ENCODE measurements around the gene SLC18A3.
A peak's percentile ranks its signal among the peaks of the same experiment; 100 is the strongest.

Gene SLC18A3

GRCh38 chr10:49611816-49612512 lies 1.9 kb downstream of the SLC18A3 start:
- peak; percentile 50 for DNase-seq (ENCODE audit: low spot score)

GRCh38 chr10:49612513-49613164 lies 2.5 kb downstream of the SLC18A3 start:
- DNase-seq (ENCODE audit: low spot score): peak; percentile 77

DNA sequence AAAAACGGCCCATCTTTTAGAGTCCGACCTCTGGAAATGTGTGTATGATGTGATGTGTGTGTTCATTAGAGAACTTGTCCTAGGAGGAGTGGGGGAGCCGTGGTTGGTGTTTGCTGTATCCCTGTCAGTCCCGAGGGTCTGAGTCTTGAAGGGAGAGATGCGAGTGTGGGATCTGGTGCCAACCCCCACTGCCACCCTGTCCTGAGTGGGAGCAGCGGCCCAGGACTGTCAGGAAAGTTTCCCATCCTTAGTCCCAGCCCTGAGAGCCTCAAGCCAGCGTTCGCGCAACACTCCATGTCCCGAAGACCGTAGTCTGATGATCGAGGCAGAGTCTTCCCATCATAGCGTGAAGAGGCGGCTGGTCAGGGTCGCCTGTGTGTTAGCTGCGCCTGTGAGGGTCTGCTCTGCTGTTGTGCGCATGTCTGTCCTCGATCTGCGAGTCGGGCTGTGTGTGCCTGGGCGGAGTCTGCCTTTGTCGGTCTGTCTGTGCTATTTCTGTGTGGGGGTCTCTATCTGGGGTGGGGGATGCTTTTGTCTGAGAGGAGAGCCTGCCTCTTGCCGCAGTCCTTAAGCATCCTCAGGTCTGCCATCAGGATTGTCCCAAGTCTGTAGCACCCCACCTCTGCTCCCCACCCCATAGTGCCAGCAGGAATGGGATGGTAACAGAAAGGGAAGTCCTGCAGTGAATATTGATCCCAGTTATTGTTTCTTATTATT lies 3.2 kb downstream of the SLC18A3 start:
- peak; percentile 49 for DNase-seq (ENCODE audit: low spot score)

- peak; percentile 40 for DNase-seq (ENCODE audit: low spot score)
Observed at GRCh38 chr10:49613882-49614241, 3.8 kb downstream of the SLC18A3 start, which contains the start of gene CHAT. CHAT (plus strand) TSS chr10:49614037; CDS start chr10:49614190, 153 bp downstream.

DNA sequence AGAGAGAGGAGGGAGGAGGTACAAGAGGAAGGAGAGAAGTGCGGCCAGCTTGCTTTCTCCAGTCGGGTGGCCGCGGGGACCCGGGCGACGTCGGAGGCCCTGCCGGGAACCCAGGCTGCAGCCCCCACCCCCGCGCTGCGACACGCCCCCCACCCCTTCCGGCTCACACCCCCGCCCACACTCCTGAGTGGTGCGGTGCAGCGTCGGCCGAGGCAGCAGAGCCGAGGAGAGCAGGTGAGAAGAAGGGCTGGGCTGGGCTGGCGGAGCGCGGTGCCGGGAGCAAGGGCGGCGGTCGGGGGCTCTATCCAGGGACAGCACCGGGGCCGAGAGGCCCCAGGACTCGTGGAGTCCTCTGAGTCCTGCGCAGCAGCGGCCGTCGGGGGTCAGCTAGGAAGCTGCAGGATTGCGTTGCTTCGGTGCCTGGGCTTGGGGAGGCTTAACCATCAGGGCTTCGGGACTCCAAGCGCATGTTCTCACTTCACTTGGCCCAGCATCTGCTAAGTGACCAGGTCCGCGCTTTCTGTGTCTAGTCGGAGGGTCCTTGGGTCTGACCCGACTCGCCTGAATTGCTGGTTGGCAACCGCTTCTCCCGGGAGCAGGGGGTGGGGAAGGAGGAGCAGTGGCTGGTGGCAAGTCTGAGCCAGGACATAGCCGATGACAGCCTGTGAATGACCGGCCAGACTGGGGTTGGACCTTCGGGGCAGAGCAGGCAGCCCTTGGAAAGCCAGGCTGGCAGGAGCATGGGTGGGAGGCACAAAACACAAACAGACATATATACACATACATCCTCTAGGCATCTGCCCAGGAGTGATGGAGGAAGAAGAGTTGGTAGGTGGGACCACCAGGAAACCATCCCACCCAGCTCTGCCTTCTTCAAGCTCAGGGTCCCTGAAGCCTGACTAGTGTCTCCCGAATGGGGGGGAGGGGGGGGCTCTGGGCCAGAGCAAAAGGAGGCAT lies 4.4 kb downstream of the SLC18A3 start:
- DNase-seq (ENCODE audit: low spot score): no peak

- DNase-seq (ENCODE audit: low spot score): no peak
Observed at GRCh38 chr10:49615213-49615612, 5.1 kb downstream of the SLC18A3 start.

DNA sequence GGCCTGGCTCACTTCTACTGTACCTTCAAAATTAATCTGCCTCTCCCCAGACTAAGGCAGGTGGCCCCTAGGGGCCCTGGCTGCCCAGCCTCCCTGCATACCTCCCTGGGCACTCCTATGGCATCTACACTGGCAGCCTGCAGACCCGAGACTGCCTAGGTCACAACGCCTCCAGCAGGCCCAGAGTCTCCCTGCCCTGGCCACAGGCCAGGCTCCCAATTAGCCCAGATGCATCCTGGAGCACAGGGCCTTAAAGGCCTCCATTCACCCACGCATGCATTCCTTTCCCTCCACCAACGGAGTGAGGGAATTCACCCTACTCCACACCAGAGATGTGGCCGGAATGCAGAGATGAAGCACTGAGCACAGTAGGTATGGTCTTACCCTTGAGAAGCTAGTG lies 5.6 kb downstream of the SLC18A3 start:
- no peak for DNase-seq (ENCODE audit: low spot score)

DNA sequence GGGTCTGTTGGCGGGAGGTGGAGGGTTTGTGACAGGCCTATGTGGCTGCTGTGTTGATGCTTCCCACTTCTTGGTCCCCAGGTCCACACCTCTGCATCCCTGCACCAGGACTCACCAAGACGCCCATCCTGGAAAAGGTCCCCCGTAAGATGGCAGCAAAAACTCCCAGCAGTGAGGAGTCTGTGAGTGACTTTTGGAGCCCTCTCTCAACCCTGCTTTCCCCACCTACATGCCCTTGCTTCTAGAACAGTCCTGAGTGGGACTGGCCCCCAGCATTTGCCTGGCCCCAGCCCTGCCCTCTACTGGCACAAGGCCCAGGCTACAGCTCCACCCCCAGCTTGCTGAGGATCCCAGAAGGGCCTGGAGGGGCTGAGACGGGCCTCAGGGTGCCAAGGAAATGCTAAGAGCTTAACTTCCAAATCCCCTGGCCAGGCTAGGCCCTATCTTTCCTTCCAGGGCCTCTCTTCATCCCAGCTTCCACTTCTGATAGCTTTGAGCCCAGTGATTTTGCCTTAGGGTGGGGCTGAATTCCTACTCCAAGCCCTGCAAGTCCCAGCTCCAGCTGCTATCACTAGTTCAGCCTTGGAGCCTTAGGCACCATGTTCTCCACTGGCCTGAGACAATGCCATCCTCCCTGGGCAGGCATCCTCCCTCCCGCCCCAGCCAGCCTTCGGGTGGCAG lies 6.5 kb downstream of the SLC18A3 start:
- no peak for DNase-seq (ENCODE audit: low spot score)

DNA sequence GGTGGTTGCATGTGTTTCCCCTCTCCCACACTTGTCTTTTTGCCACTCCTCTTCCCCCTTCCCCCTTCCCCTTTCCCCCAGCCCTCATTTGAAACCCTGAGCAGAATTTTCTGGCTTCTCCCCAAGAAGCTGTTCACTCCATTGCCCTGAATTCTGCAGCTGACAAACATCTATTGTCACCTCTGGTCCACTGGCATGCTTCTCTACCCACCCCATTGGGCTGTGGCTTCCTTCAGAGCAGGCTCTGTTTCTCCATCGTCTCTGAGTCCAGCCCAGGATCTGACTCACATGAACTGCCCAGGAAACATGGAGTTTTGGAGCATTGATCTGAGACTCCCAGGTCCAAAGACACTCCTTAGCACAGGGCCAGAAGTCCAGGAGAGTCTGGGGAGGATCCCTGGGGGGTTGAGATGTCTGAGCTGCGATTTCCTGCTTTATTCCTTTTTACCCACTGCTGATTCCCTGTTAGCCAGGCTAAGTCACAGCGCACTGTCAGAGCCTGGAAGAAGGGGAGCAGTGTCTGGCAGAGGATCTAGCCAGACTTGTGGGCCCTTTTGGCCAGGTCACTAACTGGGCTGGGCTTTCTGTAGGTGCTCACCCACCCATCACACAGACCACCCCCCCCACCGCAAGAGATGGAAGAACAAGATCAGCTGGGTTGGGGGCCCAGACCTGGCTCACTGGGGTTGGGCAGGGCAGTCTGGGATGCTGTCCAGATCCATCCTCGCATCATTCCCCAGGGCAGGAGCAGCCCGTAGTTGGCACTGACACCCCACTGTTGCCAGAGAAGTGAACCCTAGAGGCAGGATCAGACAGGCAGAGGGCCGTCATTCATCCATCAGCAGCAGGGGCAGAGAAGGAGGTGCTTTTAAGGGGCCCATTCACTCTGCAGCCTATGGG lies 7.3 kb downstream of the SLC18A3 start:
- no peak for DNase-seq (ENCODE audit: low spot score)

- no peak for DNase-seq (ENCODE audit: low spot score)
Observed at GRCh38 chr10:49618821-49619220, 8.7 kb downstream of the SLC18A3 start.

DNA sequence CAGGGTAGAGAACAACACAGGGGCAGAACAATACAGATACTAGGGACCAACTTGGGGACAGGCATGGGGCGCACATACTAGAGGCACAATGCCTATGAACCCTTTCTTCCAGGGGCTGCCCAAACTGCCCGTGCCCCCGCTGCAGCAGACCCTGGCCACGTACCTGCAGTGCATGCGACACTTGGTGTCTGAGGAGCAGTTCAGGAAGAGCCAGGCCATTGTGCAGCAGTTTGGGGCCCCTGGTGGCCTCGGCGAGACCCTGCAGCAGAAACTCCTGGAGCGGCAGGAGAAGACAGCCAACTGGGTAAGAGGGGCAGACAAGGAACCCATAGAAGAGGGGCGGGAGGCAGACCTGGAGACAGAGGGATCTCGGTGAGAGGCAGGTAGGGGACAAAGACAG lies 9.5 kb downstream of the SLC18A3 start:
- DNase-seq (ENCODE audit: low spot score): no peak

GRCh38 chr10:49620286-49620810 lies 10.2 kb downstream of the SLC18A3 start:
- DNase-seq (ENCODE audit: low spot score): no peak

DNA sequence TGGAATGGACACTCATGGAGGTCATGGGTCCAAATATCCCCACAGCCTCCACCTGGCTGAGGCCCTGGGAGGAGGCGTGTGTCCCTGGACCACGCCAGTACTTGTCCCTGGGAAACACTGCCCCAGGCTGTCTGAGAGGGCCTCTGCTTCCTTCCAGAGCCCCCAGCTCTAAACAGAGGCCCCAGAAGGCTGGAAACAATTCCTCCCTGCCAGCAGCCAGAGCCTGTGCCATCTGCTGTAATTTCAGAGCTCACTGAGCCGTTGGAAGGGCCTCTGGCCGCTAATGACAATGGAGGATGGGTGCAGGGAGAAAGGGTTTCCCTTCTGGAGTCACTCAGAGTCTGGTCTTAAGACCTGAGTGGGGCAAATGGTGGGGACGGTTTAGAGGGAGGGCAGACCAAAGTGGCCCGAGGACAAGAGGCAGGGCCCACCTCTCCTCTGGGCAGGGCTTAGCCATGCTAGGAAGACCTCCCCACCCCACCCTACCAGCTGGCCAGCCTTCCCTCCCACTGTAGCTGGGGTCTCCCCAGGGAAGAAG lies 10.8 kb downstream of the SLC18A3 start:
- DNase-seq (ENCODE audit: low spot score): no peak

GRCh38 chr10:49621561-49621960 lies 11.5 kb downstream of the SLC18A3 start:
- no peak for DNase-seq (ENCODE audit: low spot score)

GRCh38 chr10:49622426-49623425 lies 12.6 kb downstream of the SLC18A3 start:
- no peak for DNase-seq (ENCODE audit: low spot score)

- DNase-seq (ENCODE audit: low spot score): no peak
Observed at GRCh38 chr10:49624629-49625028, 14.5 kb downstream of the SLC18A3 start.

- DNase-seq (ENCODE audit: low spot score): no peak
Observed at GRCh38 chr10:49625411-49625810, 15.3 kb downstream of the SLC18A3 start.

DNA sequence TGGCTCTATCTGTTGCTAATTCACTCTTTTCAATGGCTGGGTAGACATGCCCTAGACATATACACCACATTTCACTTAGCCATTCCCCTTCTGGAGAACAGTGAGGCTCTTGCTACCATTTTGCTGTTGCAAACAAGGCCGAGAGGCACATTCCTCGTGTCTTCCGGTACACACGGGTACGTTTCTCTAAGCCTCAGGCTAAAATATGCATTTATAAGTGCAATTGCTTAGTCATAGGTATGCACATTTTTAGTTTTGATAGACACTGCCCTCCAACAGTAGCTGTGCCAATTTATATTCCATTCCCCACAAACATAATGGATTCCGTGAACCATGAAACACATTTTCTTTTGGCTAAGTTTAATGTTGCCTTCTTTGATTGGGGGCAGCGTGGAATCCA lies 16.9 kb downstream of the SLC18A3 start:
- DNase-seq (ENCODE audit: low spot score): no peak

Measured in ecto neural progenitor cell (in vitro differentiated cells).